Peyer's patch (tissue), 4 donors: Measurements from ENCODE around the gene C1QL1.

Experiments used
- CTCF ChIP-seq, 6 experiments: fragments of 450-650 bp in 4 of 6; fragments of 200-600 bp in 2 of 6; sonication (generic) in 1 of 6; IDR thresholded peaks; one replicate each; pipeline ENCODE4 v1.5.1; 2017 to 2019; ENCODE audit warnings: antibody characterized with exemption in 6 of 6, mild to moderate bottlenecking in 3 of 6, moderate library complexity in 1 of 6
- POLR2A ChIP-seq, 2 donors: fragments of 450-650 bp; IDR thresholded peaks; one replicate each; pipeline ENCODE4 v1.5.1; 2017; ENCODE audit warnings: antibody characterized with exemption in 2 of 2, mild to moderate bottlenecking in 2 of 2, moderate library complexity in 2 of 2

GRCh38 chr17:44983563-44983962 is 15.5 kb upstream of the C1QL1 start:
- TF ChIP-seq CTCF (IDR thresholded peaks at IDR 0.05): no peak
- TF ChIP-seq POLR2A (IDR thresholded peaks at IDR 0.05): no peak
